Adipose tissue (tissue), 3 donors: ENCODE results near the gene LARP1B. TPM values are rescaled to one million over a fixed set of nuclear protein-coding genes. Genes with fewer than 3 reads are reported as not detected.
"Not testable (repeated sequence)": the region's sequence is repeated elsewhere in the genome, so short reads cannot be mapped to it uniquely, and the experiment has no call there.

Source experiments
- H3K27ac ChIP-seq: one replicate; pipeline ENCODE4 v1.5.1; 2013; ENCODE audit warnings: low read depth, low read length
- WGBS, 3 donors: extraction: QIAGEN DNeasy Blood & Tissue Kit; methylation state at CpG; one replicate each; pipeline ENCODE4 v1.1.7; 2013; 5-methylcytosine and 5-hydroxymethylcytosine counted together
- polyA plus RNA-seq, 3 donors: library from polyadenylated mRNA; stranded (reverse); fragments of 200-250 nt; gene quantifications; one replicate each; pipeline ENCODE4 v1.2.3, GENCODE V29; 2013
- donor health status: healthy with polysubstance abuse.
- donor health status: Bipolar disorder and iron deficiency.
- donor health status: healthy.

The LARP1B gene
- polyA plus RNA-seq, 3 donors: 9.7 to 16.5 (median 10.6) TPM

- 87 to 92% (median 91%) methylated on average over 3 of the region's 3 CpGs for WGBS, 3 donors
- H3K27ac ChIP-seq: no peak overlapping the region
These were observed 194.8 kb downstream of the LARP1B start for GRCh38 chr4:128255906-128256305.

GRCh38 chr4:128256539-128256938 lies 195.4 kb downstream of the LARP1B start:
- H3K27ac ChIP-seq: no peak overlapping the region
- WGBS, 3 donors: 39 to 57% (median 54%) methylated on average over 1 of the region's 1 CpG

DNA sequence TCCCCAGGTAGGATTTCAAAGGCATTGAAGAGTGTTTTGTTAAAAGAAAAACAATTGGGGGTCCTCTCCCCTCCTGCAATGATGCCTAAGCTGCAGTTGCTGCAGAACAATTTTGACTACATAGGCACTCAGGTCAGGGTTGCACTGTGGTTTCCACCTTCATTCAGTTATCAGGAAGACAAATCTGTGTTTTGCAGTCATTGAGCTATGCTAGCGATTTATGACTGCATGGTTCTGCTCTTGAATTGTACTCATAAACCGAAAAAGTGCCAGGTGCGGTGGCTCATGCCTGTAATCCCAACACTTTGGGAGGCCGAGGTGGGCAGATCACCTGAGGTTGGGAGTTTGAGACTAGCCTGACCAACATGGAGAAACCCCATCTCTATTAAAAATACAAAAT lies 197.1 kb downstream of the LARP1B start:
- 80 to 85% (median 84%) methylated on average over 4 of the region's 4 CpGs for WGBS, 3 donors

GRCh38 chr4:128259889-128260288 lies 198.8 kb downstream of the LARP1B start:
- H3K27ac ChIP-seq: not testable (repeated sequence)
- 57 to 70% (median 70%) methylated on average over 5 of the region's 5 CpGs for WGBS, 3 donors

More for the DNA sequence above, 197.1 kb downstream of the LARP1B start:
- not testable (repeated sequence) for H3K27ac ChIP-seq

Other genes starting within 250 kb of the LARP1B start
- gene PLK4, start 180.4 kb upstream of the LARP1B start, polyA plus RNA-seq: 1 to 10 TPM in 1 of 3 donors, under 1 TPM in 2; 0.39 to 1.0 (median 0.49) TPM
- gene MFSD8, start 96.1 kb upstream of the LARP1B start, polyA plus RNA-seq: 1 to 10 TPM; 5.7 to 7.8 (median 7.3) TPM
- 1 to 10 TPM; 2.8 to 4.4 (median 3.0) TPM for gene ABHD18, start 95.9 kb upstream of the LARP1B start, polyA plus RNA-seq
- 10 to 100 TPM; 22.2 to 62.1 (median 44.0) TPM for gene PGRMC2, start 226.5 kb downstream of the LARP1B start, polyA plus RNA-seq